T follicular helper cell (primary cell): ENCODE data around the gene ATOX1.
"Not testable (repeated sequence)": the region's sequence is repeated elsewhere in the genome, so short reads cannot be mapped to it uniquely, and the experiment has no call there.

Experiments
- DNase-seq: peaks from one replicate; pipeline ENCODE4 v3.0.0-alpha.2; 2020; ENCODE audit warnings: low read depth
- total RNA-seq, 2 experiments: gene quantifications; one replicate each; lab custom pipeline; 2026; lab: John Stamatoyannopoulos, UW

The ATOX1 gene, protein sequence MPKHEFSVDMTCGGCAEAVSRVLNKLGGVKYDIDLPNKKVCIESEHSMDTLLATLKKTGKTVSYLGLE
- 17.0 to 23.4 reads per million in 2 experiments for total RNA-seq

DNA sequence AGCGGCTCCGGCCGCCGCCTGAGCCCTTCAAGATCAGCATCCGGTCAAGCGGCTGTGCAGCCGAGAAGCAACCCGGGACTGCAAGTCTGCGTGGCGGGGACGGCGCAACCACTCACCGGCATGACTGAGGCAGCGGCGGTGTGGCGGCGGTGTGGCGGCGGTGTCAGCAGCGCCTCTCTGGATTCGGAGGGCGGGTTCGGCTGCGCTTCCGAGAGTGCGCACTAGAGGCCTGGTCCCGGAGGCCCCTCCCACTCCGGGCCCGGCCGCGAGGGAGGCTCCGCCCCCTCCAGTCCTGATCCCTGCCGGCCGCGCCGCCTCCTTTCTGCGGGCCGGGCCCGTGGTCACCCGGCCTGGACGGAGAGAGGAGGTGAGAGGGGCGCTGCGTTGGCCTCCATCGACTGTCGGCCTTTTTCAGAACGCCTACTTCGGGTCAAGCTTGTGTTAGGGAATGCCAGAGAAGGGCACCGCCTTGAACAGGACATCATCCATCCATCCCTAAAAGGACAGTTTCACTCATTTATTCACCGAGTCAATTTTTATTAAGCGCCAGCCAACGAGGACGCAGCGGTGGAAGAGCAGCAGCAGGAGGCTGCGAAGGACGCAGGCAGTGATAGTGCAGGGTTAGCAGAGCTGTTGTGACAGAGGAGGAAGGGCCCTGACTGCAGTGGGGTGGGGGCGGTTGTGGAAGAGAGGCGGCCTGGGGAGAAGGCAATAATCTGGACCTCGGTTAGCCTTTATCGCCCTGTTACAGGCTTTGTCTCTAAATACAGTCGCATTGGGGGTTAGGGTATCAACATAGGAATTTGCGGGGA is at the start of gene ATOX1:
Gene ATOX1 (minus strand): TSS at position 202 of the 812 bp plus-strand sequence. CDS start 80 bp downstream, at position 122.
- peak; percentile 86 for DNase-seq

DNA sequence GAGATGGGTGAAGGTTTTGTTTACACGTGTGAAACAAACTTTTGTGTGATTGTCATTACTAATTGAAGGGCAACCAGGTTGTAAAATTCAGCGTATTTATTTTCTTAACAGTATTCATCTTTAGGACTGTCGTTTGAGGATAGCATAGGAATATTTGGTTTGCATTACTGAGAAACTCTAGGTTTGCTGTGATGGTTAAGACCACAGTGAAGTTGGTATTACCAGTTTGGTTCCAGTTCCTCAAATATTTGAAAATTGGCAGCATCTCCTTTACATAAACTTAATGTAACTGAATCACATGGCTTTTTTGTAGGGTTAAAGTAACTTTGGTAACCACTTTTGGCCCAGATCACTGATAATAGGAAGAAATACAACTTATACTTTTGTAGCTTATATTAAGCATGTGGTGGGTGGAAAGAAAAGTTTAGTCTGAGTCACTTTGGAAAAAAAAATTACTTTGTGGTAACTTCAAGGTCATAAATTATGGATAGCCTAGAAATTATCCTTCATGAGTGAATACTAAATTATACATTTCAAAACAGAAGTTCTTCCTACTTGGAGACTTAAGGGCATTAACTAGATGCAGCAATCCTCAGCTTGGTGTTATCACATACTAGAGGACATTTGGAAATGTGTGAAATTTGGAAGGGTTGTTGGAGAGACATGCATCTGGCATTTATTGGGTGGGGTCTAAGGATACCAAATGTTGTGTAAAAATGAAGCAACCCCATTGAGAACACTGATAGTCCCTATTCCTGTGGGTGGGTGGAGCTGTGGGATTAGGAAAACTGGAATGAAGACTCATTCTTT is 47.2 kb upstream of the ATOX1 start:
- DNase-seq, result no peak

DNA sequence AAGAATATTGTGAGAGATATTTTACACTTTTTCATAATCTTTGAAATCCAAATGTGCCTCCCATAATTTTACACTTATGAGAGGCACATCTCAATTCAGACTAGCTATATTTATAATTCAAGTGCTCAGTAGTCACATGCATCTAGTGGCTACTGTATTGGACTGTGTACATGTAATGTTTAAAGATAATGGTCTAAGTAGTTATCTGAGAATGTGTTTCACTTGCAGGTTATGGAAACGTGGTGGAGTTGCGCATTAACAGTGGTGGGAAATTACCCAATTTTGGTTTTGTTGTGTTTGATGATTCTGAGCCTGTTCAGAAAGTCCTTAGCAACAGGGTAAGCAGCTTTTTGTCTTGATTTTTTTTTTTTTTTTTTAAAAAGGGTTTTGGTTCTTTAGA is 42.1 kb upstream of the ATOX1 start:
- no peak for DNase-seq

DNA sequence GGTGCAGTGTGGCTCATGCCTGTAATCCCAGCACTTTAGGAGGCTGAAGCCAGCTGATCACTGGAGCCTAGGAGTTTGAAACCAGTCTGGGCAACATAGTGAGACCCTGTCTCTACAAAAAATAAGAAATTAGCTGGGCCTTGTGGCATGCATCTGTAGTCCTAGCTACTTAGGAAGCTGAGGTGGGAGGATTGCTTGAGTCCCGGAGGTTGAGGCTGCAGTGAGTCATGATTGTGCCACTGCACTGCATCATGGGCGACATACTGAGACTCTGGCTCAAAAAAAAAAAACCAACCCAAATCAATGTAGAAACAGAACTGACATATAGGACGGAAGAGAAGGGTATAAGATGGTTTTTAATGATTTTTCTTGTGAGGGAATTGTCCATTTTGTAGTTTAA is 41.0 kb upstream of the ATOX1 start:
- no peak for DNase-seq

DNA sequence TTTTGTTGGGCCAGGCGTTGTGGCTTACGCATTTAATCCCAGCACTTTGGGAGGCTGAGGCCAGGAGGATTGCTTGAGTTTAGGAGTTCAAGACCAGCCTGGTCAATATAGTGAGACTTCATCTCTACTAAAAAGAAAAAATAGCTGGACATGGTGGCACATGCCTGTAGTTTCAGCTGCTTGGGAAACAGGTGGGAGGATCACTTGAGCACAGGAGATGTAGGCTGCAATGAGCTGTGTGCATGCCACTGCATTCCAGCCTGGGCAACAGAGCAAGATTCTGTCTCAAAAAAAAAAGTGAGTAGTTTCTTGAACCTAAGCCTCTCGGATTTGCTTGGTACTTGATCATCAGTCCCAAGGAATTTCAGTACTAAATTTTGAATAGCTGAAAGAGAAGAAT is 40.2 kb upstream of the ATOX1 start:
- DNase-seq, result no peak

DNA sequence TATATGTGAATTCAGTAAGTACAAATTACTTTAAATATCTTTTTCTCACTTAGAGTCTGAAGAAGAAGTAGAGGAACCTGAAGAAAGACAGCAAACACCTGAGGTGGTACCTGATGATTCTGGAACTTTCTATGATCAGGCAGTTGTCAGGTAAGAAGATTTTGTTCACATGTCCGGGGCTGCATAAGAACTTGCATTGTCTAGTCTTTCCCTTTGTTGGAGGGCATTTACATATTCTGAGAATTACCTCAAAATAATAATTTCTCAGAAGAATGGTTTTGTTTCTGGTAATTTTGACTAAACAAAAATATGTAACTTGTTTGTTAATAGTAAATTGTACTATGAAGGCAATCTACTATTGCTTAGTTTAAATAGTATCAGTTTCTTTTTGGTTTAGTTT is 37.0 kb upstream of the ATOX1 start:
- DNase-seq, result no peak

DNA sequence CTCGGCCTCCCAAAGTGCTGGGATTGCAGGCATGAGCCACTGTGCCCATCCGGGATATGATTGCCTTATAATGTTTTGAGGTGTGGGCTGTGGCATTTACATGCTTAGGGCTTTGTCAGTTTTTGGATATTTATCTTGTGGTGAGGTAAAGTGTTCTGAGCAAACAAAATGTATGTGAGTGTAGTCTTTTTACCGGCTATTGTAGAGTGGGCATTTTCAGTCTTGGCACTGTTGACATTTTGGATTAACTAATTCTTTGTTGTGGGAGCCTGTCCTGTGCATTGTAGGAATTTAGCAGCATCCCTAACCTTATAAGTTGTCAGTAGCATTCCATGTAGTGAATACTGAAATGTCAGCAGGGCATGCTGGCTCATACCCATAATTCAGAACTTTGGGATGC is 34.9 kb upstream of the ATOX1 start:
- no peak for DNase-seq

DNA sequence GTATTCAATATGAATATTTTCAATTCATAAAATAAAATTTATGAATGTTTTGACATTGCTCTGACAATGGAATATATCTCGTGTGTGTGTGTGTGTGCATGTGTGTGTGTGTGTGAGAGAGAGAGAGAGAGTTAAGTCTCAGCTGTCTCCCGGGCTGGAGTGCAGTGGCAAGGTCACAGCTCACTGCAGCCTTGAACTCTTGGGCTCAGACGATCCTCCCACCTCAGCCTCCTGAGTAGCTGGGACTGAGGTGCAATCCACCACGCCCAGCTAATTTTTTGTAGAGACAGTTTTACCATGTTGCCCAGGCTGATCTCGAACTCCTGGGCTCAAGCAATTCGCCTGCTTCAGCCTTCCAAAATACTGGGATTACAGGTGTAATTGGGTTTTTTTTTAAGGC is 29.4 kb upstream of the ATOX1 start:
- DNase-seq, result no peak

DNA sequence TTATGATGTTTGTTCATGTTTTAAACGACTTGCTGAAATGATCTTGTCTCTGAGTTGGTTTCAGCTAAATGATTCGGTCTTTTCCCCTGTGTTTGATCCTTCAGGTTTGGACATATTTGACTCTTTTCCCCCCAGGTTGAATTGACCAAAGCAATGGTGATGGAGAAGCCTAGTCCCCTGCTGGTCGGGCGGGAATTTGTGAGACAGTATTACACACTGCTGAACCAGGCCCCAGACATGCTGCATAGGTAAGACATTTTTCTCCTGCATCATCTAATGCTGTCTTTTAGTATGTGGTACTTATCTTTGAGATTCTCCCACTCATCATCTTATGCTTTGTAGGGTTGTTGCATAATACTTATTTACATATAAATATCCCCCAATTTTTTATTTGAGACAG is 28.0 kb upstream of the ATOX1 start:
- no peak for DNase-seq

DNA sequence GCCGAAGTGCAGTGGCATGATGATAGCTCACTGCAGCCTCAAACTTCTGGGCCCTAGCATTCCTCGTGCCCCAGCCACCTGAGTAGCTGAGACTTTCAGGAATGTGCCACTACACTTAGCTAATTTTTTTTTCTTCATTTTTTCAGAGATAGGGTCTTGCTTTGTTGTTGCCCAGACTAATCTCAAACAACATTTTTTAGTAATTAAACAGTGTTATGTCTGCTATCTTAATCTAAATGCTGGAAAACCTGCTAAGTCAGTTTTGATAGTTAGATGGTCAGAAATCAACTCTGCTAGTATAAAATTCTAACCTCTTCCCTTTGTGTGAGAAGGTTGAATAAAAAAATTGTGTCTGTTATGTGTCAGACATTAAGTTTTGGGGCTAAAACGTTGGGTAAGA is 25.7 kb upstream of the ATOX1 start:
- no peak for DNase-seq

DNA sequence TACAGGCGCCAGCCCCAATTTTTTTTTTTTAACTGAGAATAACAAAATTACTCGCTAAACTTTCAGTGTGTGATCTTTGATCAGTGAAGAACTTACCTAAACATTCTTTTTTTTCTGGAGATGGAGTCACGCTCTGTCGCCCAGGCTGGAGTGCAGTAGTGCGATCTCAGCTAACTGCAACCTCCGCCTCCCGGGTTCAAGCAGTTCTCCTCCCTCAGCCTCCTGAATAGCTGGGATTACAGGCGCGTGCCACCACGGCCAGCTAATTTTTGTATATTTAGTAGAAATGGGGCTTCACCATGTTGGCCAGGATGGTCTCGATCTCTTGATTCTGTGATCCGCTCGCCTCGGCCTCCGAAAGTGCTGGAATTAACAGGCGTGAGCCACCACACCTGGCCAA is 25.2 kb upstream of the ATOX1 start:
- not testable (repeated sequence) for DNase-seq

DNA sequence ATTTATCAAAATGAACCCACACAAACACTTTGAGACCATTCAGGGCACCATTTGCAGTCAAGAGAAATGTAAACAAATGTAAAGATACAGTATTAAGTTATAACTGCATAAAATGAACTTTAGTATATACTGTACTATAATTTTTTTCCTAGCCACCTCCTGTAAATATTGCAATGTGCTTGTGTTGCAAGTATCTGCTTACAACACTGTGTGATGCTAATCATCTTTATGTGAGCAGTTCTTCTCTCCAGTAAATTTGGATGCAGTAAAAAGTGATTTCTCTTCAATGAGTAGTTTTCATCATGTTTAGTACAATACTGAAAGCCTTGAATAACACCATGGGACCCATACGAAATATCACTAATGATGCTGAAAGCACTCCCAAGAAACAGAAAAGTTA is 22.8 kb upstream of the ATOX1 start:
- no peak for DNase-seq

DNA sequence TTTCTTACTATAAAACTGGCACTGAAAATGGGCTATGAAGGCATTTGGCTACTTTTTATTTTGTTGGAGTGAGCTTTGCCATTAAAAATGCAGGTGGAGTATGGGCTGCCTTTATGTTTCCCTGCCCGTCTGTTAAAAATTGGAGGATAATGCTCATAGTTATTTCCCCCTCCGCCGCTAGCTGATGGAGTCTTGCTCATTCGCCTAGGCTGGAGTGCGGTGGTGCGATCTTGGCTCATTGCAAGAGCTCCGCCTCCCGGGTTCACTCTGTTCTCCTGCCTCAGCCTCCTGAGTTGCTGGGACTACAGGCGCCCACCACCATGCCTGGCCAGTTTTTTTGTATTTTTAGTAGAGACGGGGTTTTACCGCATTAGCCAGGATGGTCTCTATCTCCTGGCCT is 21.9 kb upstream of the ATOX1 start:
- DNase-seq, result no peak

DNA sequence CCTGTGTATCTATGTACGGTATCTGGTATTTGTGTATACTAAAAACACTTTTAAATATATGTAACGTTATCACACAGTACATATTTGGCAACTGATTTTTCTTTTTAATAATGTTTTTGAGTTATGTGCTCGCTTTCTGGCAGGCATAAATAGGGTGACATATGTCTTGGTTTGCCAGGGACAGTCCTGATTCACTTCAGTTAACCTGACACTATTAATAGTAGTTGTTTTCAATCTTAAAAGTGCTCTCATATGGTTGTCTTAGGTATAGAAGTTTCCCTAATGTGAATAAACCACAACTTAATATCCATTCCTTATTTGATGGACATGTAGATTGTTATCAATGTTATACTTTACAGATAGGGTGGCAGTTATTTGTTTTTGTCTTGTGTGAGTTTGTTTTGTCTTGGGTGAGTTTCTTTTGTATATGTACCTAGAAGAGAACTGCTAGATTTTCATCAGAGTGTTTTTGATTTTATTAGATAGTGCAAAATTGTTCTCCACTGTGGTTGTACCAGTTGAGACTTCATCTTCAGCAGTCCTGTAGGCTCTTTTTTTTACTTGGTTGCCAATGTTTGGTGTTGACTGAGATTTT is 21.2 kb upstream of the ATOX1 start:
- no peak for DNase-seq

DNA sequence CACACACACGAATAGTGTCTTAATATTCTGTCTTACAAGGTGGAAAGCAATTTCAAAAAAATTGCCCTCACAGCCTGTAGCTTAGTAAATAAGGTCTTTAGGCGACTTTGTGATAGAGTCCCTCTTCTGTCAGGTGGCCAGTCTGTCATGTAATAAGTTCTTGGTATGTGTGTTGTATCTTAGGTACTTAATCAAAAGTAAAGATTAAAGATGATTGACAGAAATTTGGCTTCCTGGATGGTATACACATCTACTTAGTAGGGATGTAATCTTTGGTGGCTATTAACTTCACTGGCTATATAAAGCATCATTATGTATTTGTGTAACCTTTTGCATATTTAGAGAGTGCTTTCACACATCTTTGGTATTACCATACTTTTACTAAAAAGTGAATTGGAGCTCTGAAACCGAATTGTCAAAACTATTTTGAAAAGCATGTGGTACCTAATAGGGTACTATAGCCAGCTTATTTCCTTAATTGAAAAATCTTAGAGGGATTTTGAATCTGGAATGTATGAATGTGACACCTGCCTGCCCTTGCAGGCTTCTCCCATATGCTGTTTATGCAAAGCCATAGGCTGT is 16.7 kb upstream of the ATOX1 start:
- no peak for DNase-seq

DNA sequence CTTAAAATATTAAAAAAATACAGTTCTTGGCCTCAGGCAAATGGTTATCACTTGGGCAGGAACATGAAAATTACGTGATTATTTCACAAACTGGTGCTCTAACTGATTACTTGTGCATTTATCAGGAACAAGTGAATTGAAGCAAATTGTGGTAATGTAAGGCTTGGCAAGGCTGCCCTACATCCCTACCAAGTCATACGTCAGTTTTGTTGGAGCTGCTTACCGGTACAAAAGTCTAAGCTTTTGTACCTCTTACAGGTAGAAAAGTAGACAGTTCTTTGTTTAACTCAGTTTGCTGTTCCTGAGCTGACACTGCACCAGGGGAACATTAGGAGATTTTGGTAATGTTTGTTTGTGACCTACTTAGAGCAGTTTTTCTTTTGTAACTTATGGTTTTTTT is 15.5 kb upstream of the ATOX1 start:
- DNase-seq, result no peak

DNA sequence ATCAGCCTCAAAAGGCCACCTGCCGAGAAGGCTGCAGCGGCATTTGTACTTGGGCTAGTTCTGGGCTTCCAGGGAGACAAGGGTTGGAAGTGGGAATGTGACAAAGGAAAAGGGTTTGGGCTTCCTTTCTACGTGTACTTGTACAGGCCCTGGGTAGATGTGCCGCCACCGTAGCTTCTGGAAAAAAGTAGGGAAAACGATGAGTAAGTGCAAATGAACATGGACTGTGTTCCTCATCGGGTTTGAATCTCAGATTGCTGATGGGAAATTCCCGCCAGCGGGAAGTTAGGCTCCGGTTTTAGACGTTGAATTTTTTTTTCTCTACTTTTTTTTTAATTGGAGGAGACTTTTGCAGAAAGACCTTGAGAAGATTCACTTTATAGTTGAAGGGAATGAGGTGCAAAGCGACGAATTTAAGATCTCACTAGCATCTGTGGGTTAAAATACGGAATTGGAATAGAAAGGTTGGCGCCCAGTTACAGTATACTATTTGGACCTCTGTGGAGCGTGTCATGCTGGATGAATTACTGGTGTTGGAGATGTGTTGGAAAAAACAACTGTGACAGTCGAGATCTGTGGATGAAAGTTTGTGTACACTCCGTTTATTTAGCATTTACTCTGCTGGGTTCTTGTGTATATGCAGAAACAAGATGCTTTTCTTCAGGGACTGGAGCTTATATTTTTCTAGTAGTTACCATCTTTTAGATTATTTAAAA is 14.6 kb upstream of the ATOX1 start:
- DNase-seq, result no peak

DNA sequence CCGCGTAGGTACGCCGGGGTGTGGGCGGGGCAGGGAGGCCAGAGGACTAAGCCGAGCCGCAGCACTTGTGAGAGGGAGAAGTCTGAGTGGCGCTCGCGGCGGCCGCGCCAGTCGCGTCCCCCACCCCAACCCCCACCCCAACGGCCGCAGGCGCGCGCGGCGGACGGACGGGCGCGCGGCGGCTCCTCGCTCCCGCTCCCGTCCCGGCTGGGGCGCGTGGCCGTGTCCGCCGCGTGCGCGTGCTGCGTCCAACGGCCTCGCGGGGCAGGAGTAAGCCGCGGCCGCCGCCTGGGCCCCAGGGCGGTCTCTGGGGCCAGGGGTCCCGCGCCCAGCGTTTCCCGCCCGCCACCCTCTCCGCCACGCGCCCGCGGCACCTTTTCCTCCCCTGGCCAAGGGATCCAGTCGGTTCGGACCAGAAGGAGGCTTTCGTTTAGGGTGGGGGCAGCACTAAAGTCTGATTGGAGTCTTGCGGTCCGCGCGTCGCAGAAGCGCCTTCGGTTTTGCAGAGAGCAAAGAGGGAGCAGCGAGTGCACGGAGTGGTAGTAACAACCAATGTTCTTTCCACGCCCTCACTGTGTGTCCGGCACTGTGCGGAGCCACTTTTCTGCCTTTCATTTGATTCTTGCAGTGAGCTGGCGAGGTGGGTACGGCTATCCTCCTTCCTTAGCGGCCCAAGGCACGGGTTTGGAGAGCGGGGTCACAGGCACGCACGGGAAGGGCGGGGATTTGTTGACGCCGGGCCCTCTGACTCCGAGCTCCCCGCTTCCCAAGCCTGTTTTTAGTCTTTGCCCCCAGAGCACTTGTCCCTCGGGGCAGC is 13.8 kb upstream of the ATOX1 start:
- peak; percentile 24 for DNase-seq

DNA sequence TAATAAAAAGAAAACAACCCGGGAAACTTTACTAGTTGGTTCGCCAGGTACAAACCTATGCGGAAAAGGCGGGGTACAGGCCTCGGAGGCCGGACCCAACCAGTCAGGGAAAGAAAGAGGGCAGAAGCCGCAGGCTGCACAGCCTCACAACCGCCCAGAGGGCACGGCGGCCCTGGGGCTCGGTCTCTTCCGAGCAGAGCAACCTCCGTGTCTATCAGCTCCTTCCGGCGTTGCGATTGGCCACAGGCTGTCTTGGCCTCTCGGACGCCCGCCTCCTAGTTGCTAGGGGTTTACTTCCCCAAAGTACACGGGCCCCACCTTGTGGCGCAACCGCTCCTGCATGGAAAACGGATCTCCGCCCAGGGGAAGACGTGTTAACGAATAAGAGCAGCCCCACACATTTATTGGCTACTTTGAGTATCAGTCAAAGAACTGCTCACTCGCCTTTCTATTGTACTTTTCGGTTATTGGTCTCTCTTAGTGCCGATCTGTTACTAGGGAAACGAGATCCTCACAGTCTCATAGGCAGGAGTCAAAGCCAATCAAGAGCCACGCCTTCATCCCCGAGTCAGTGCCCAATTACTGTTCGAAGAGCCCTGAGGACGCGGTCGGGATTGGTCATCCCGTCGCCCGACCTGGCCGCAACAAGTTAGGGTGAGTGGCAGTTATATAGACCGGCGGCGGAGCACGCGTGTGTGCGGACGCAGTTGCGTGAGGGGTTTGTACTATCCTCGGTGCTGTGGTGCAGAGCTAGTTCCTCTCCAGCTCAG is 13.0 kb upstream of the ATOX1 start, which contains the start of gene G3BP1:
Gene G3BP1 (plus strand): TSS at position 696 of the 770 bp plus-strand sequence. CDS start 14,667 bp downstream, outside the sequence.
- DNase-seq, result peak; percentile 99
